ENCODE measurements around the gene MRPL34. TPM values are rescaled to one million over a fixed set of nuclear protein-coding genes. Genes with fewer than 3 reads are reported as not detected.

The MRPL34 gene
- total and polyA plus RNA-seq, 8 donors, result 32.4 to 78.1 (median 39.3) TPM

DNA sequence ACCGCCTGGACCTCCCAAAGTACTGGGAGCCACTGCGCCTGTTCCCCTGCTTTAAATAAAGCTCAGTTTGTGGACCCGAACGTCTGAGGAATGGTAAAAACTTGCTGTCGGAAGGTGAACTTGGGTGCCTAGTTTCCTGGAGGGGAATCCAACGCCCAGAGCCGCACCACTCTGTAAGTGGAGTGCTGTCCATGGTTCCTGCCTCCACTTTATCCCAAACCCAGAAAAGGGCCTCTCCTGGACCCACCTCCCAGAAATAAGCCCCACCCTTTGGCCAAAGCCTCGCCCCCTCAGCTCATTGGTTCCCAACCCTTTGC is 26.6 kb downstream of the MRPL34 start:
- no peak for FAIRE-seq
- no peak overlapping the region for H3K27ac ChIP-seq
- no peaks in the 10 kb centered on the region for H3K9me3 ChIP-seq
- H3K36me3 ChIP-seq, result no peaks in the 10 kb centered on the region
- DNase-seq, result no peak
- ATAC-seq, result no peak
- no peak overlapping the region for H3K4me3 ChIP-seq
- TF ChIP-seq, protein P1, sequence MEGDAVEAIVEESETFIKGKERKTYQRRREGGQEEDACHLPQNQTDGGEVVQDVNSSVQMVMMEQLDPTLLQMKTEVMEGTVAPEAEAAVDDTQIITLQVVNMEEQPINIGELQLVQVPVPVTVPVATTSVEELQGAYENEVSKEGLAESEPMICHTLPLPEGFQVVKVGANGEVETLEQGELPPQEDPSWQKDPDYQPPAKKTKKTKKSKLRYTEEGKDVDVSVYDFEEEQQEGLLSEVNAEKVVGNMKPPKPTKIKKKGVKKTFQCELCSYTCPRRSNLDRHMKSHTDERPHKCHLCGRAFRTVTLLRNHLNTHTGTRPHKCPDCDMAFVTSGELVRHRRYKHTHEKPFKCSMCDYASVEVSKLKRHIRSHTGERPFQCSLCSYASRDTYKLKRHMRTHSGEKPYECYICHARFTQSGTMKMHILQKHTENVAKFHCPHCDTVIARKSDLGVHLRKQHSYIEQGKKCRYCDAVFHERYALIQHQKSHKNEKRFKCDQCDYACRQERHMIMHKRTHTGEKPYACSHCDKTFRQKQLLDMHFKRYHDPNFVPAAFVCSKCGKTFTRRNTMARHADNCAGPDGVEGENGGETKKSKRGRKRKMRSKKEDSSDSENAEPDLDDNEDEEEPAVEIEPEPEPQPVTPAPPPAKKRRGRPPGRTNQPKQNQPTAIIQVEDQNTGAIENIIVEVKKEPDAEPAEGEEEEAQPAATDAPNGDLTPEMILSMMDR (IDR thresholded peaks at IDR 0.05), result no peak
- WGBS, 2 donors, result 91 to 93% methylated on average over 8 of the region's 8 CpGs
- intact Hi-C loops (cut with DNase I), result no loop called here
- no peaks in the 10 kb centered on the region for H3K27me3 ChIP-seq
- peaks cover 0 to 14% (median 12%) of the 10 kb centered on the region in 3 donors for H3K4me1 ChIP-seq

DNA sequence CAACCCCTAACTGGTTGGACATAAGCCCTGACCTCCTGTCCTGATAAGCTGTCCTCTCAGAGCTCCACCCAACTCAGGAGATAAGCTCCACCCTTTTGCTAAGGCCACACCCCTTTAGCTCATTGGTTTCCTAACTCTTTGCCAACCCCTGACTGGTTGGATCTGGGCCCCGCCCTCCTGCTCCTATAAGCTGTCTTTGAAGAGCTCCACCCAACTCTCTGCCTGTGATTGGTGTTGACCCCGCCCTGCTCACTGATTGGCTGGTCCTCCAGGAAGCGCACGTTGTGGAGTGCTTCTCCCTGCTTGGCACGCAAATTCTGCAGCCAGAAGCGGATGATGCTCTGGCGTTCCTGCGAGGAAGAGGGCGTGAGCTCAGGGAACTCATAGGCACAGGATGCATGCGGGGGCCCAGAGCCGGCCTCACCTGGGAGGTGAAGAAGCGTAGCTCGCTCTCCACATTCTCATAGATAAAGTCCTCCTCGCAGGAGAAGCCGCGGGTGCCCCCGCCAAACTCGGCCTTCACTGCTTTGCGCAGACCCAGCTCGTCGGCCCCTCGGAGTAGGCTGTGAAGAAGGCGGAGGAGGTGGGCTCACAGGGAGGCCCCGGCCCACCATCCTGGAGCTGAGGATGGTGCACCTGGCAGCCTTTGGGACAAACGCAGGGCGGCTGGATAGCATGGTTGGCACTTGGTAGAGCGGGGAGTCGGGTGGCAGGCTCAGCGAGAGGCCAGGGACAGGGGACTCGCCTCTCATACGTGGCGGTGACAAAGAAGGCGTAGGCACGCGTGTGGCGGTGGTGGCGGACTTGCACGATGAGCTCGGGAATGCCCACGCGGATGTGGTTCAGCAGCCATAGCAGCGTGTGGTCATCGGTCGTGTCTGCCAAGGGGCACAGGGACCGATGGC is 27.3 kb downstream of the MRPL34 start:
- peak in 1 of 6 donors; percentile 83 for DNase-seq
- Histone ChIP-seq H3K36me3 (no peaks in the 10 kb centered on the region), H3K27ac (no peak overlapping the region), H3K4me3 (no peak overlapping the region), H3K27me3 (no peaks in the 10 kb centered on the region), H3K4me1 (peaks cover 0 to 14% (median 12%) of the 10 kb centered on the region in 3 donors), H3K9me3 (no peaks in the 10 kb centered on the region)
- intact Hi-C loops (cut with DNase I), result no loop called here
- no peak for FAIRE-seq
- TF ChIP-seq, protein P1 (IDR thresholded peaks at IDR 0.05), result no peak
- no peak for ATAC-seq
- 94 to 96% methylated on average over 45 of the region's 45 CpGs for WGBS, 2 donors

DNA sequence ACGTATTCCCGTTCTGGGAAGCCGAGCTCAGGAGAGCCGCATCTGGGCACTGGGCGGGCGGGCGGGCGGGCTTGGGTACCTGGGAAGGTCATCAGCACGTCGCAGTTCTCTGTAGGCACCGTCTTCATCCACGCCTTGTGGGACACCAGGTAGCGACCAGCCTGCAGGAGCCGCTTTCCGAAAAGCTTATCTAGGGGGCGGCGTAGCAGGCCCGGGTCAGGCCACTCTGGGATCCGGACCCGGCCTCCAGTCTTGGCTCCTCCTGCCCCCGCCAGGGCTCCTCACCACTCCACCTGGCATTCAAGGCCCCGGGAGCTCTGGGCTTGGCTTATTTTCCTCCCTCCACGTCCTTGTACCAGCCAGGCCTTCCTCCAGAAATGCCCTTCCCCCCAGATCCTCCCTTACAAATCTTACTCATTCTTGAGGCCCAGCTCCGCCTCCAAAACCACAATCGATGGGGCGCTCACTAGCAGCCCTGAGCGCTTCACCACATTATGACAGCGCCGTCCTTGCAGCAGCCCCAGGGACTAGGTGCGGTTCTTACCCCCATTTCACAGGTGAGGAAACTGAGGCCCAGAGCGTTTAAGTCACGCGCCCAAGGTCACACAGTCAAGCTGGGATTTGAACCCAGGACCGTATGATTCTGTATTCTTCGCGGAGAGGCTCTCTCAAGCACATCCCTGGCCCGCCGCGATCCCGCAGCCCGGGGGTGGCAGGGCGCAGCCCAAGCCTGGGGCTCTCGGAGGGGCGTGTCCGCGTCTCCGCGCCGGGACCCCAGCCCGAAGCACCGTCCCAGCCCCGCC is 28.1 kb downstream of the MRPL34 start:
- H3K36me3 ChIP-seq, result no peaks in the 10 kb centered on the region
- no peak for ATAC-seq
- H3K4me1 ChIP-seq, result peaks cover 0 to 19% (median 16%) of the 10 kb centered on the region in 3 donors
- TF ChIP-seq, protein P1 (IDR thresholded peaks at IDR 0.05), result no peak
- no peaks in the 10 kb centered on the region for H3K27me3 ChIP-seq
- peak overlapping the region; percentile 75 to 85 (median 78) for H3K4me3 ChIP-seq
- 40 to 51% methylated on average over 43 to 52 of the region's 52 CpGs for WGBS, 2 donors
- H3K27ac ChIP-seq, result peak overlapping the region in 1 of 4 donors; percentile 54
- intact Hi-C loops (cut with DNase I), result no loop called here
- no peaks in the 10 kb centered on the region for H3K9me3 ChIP-seq
- DNase-seq, result peak in 2 of 6 donors; percentile 41 to 52
- FAIRE-seq, result no peak

DNA sequence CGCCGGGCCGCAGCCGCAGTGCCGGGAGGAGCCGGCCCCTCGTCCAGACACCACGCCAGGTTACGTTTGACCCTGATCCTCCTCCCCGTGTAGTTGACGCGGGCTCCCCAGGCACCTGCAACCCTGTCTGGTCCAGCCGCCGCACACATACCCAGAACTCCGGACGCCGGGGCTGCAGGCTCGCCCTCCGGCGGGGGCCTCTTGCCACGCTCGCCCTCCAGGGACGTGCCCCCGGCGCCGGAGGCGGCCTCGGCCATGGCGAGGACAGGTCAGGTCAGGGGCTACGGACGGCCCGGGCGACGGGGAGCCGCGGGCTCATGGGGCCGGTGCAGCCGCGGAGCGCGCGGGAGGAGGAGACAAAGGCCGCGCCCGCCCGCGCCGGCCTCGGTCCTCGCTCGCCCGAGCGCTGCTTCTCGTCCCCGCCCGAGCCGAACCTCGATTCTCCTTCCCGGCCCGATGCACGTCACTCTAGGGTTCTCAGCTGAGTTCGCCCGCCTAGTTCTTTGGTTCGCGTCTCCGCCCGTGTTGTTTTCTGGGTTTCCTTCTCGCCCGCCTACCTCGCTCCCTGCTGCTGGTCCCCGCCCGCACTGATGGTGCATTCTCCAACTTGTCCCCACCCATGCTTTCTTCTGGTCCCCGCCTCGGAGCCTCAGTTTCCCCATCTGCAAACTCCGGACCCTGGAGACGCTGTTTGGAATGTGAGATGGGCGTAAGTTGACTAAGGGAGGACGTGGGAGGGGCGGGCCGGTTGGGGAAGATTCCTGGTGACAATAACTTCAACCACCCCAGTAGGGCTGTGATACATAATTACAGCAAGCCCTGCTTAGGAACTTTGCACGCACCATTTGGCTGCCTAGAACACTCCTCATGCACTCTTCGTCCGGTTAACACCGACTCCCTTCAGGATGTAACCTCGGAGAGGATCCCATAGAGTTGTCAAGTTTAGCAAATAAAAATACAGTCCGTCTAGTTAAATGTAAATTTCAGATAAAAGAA is 29.0 kb downstream of the MRPL34 start, which contains the start of gene ANO8:
Gene ANO8 (minus strand): TSS at position 442 of the 996 bp plus-strand sequence. CDS start 185 bp downstream, at position 257.
- intact Hi-C loops (cut with DNase I), result no loop called here
- Histone ChIP-seq H3K27ac (peak within 1 kb of the TSS in 3 of 4 donors; percentile 45 to 54 (median 50)), H3K9me3 (no peaks in the 10 kb centered on the region), H3K4me1 (peaks cover 0 to 16% (median 15%) of the 10 kb centered on the region in 3 donors), H3K36me3 (no peaks in the 10 kb centered on the region), H3K27me3 (no peaks in the 10 kb centered on the region), H3K4me3 (peak within 1 kb of the TSS; percentile 75 to 85 (median 78))
- DNase-seq (peak; percentile 91 to 97 (median 94)), FAIRE-seq (no peak), ATAC-seq (peak; percentile 76 to 82 (median 78))
- 2% methylated on average over 79 to 86 of the region's 86 CpGs for WGBS, 2 donors
- TF ChIP-seq, protein P1 (IDR thresholded peaks at IDR 0.05), result no peak
